ENCODE results near the gene NLRP13. TPM values are rescaled to one million over a fixed set of nuclear protein-coding genes. Genes with fewer than 3 reads are reported as not detected.
"Not testable (repeated sequence)": the region's sequence is repeated elsewhere in the genome, so short reads cannot be mapped to it uniquely, and the experiment has no call there.

NLRP13 gene
- total RNA-seq, 2 experiments from 2014 or later, result not detected

DNA sequence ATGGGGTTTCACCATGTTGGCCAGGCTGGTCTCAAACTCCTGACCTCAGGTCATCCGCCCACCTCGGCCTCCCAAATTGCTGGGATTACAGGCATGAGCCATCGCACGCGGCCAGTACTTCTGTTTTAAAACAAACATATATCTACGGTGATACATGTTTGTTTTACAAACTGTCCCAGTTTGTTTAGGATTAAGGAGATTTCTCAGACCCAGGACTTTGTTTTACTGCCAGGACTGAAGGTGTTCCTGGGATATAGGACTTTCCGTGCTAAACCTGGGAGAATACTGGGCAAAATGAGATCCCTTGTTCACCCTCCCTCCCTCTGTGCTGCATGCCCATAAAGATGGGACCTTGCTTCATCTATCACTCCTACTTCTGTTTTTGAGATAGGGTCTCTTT, 24.3 kb upstream of the NLRP13 start:
- no peaks in the 10 kb centered on the region for H3K27me3 Mint-ChIP-seq
- TF ChIP-seq, protein P1, sequence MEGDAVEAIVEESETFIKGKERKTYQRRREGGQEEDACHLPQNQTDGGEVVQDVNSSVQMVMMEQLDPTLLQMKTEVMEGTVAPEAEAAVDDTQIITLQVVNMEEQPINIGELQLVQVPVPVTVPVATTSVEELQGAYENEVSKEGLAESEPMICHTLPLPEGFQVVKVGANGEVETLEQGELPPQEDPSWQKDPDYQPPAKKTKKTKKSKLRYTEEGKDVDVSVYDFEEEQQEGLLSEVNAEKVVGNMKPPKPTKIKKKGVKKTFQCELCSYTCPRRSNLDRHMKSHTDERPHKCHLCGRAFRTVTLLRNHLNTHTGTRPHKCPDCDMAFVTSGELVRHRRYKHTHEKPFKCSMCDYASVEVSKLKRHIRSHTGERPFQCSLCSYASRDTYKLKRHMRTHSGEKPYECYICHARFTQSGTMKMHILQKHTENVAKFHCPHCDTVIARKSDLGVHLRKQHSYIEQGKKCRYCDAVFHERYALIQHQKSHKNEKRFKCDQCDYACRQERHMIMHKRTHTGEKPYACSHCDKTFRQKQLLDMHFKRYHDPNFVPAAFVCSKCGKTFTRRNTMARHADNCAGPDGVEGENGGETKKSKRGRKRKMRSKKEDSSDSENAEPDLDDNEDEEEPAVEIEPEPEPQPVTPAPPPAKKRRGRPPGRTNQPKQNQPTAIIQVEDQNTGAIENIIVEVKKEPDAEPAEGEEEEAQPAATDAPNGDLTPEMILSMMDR (IDR thresholded peaks at IDR 0.05), result no peak
- H3K36me3 ChIP-seq (ENCODE audit: insufficient read depth, low read length), result no peaks in the 10 kb centered on the region
- ATAC-seq (ENCODE audit: poor library complexity) (no peak), DNase-seq (no peak)
- no peak overlapping the region for H3K27ac Mint-ChIP-seq
- no peak overlapping the region for H3K4me3 Mint-ChIP-seq
- no peaks in the 10 kb centered on the region for H3K27me3 ChIP-seq (ENCODE audit: control insufficient read depth in 1 of 2, insufficient read depth in 2 of 2, low read length in 2 of 2)
- no peaks in the 10 kb centered on the region for H3K36me3 Mint-ChIP-seq (ENCODE audit: low read depth)
- POLR2A ChIA-PET, result no interaction called here
- intact Hi-C loops (cut with DNase I, micrococcal nuclease), result no loop called here
- no peak overlapping the region for H3K27ac ChIP-seq (ENCODE audit: low read depth in 1 of 2, low read length in 2 of 2)
- CTCF ChIA-PET, result no interaction called here
- H3K4me1 Mint-ChIP-seq (ENCODE audit: low read depth), result no peaks in the 10 kb centered on the region
- no peaks in the 10 kb centered on the region for H3K4me1 ChIP-seq (ENCODE audit: insufficient read depth, low read length)
- peaks cover 0 to 35% of the 10 kb centered on the region in 2 experiments for H3K9me3 ChIP-seq (ENCODE audit: control insufficient read depth in 1 of 2, insufficient read depth in 1 of 2, low read length in 2 of 2)
- H3K4me3 ChIP-seq (ENCODE audit: low read length), result no peak overlapping the region
- peaks cover 1% of the 10 kb centered on the region for H3K9me3 Mint-ChIP-seq

DNA sequence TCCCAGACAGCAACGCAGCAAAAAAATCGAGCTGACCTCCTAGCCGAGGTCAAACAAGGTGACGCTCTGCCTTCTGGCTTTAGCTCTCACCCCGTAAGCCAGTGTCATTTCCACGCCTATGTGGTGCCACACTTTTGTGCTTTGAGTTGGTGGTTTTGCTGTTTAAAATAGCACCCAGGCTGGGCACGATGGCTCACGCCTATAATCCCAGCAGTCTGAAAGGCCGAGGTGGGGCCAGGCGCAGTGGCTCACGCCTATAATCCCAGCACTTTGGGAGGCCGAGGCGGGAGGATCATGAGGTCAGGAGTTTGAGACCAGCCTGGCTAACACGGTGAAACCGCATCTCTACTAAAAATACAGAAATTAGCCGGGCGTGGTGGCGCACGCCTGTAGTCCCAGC, 18.4 kb upstream of the NLRP13 start:
- H3K4me3 Mint-ChIP-seq, POLR2A ChIA-PET, DNase-seq: not testable (repeated sequence)

DNA sequence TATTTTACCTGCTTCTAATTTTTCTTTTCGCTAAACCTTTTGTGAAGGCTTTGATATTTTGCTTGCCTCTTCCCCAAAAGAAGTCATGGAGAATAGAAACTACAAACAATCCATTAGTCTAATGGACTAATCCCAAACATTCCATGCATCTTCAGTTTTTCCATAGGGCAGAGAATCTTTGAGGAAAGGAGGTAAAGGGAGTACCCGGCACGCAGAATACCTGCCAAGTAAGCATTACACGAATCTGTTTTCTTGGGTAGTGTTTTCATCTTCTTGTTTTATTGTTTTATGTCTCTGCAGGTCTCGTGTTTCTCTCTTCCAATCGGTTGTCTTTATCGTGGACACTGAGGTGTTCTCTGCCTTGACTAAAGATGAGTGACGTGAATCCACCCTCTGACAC, 15.4 kb upstream of the NLRP13 start, which contains the start of gene NLRP8:
Gene NLRP8, plus strand, starts transcription at position 301 of the 400 bp plus-strand sequence.
- intact Hi-C loops (cut with DNase I, micrococcal nuclease), result no loop called here
- CTCF ChIA-PET, result no interaction called here
- DNase-seq, result no peak
- Mint-ChIP-seq H3K27me3 (no peaks in the 10 kb centered on the region), H3K4me1 (ENCODE audit: low read depth) (no peaks in the 10 kb centered on the region), H3K4me3 (no peak within 1 kb of the TSS), H3K36me3 (ENCODE audit: low read depth) (no peaks in the 10 kb centered on the region), H3K9me3 (peaks cover 10% of the 10 kb centered on the region), H3K27ac (no peak within 1 kb of the TSS)
- H3K36me3 ChIP-seq (ENCODE audit: insufficient read depth, low read length), result no peaks in the 10 kb centered on the region
- H3K27ac ChIP-seq (ENCODE audit: low read depth in 1 of 2, low read length in 2 of 2), result no peak within 1 kb of the TSS
- POLR2A ChIA-PET, result no interaction called here
- no peak within 1 kb of the TSS for H3K4me3 ChIP-seq (ENCODE audit: low read length)
- TF ChIP-seq, protein P1 (IDR thresholded peaks at IDR 0.05), result no peak
- no peak for ATAC-seq (ENCODE audit: poor library complexity)
- no peaks in the 10 kb centered on the region for H3K4me1 ChIP-seq (ENCODE audit: insufficient read depth, low read length)
- H3K9me3 ChIP-seq (ENCODE audit: control insufficient read depth in 1 of 2, insufficient read depth in 1 of 2, low read length in 2 of 2), result peaks cover 0 to 31% of the 10 kb centered on the region in 2 experiments
- H3K27me3 ChIP-seq (ENCODE audit: control insufficient read depth in 1 of 2, insufficient read depth in 2 of 2, low read length in 2 of 2), result peaks cover 0 to 2% of the 10 kb centered on the region in 2 experiments

More for the DNA sequence above, 18.4 kb upstream of the NLRP13 start:
- H3K27ac ChIP-seq (ENCODE audit: low read depth in 1 of 2, low read length in 2 of 2); H3K36me3 Mint-ChIP-seq (ENCODE audit: low read depth); intact Hi-C loops (cut with DNase I, micrococcal nuclease); H3K4me1 ChIP-seq (ENCODE audit: insufficient read depth, low read length); ATAC-seq (ENCODE audit: poor library complexity); H3K4me1 Mint-ChIP-seq (ENCODE audit: low read depth); H3K36me3 ChIP-seq (ENCODE audit: insufficient read depth, low read length); H3K4me3 ChIP-seq (ENCODE audit: low read length); H3K9me3 Mint-ChIP-seq; CTCF ChIA-PET; H3K27me3 ChIP-seq (ENCODE audit: control insufficient read depth in 1 of 2, insufficient read depth in 2 of 2, low read length in 2 of 2); H3K27ac Mint-ChIP-seq; H3K27me3 Mint-ChIP-seq: not testable (repeated sequence)
- H3K9me3 ChIP-seq (ENCODE audit: control insufficient read depth in 1 of 2, insufficient read depth in 1 of 2, low read length in 2 of 2), result peaks cover 0 to 44% of the 10 kb centered on the region in 2 experiments

DNA sequence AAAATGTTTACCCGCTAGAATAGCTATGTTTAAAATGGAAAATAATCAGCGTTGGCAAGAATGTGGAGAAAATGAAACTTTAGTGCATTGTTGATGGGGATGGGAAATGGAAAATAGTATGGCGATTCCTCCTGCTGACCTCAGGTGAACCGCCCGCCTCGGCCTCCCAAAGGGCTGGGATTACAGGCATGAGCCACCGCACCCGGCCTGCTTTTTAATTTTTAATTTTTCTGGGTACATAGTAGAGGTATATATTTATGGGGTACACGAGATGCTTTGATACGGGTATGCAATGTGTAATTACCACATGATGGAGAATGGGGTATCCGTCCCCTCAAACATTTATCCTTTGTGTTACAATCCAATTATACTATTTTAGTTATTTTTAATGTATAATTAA, 8.2 kb upstream of the NLRP13 start:
- Histone ChIP-seq H3K36me3 (ENCODE audit: insufficient read depth, low read length) (no peaks in the 10 kb centered on the region), H3K27ac (ENCODE audit: low read depth in 1 of 2, low read length in 2 of 2) (no peak overlapping the region), H3K27me3 (ENCODE audit: control insufficient read depth in 1 of 2, insufficient read depth in 2 of 2, low read length in 2 of 2) (no peaks in the 10 kb centered on the region), H3K4me1 (ENCODE audit: insufficient read depth, low read length) (no peaks in the 10 kb centered on the region), H3K9me3 (ENCODE audit: control insufficient read depth in 1 of 2, insufficient read depth in 1 of 2, low read length in 2 of 2) (peaks cover 0 to 20% of the 10 kb centered on the region in 2 experiments), H3K4me3 (ENCODE audit: low read length) (no peak overlapping the region)
- ATAC-seq (ENCODE audit: poor library complexity) (no peak), DNase-seq (no peak)
- TF ChIP-seq, protein P1 (IDR thresholded peaks at IDR 0.05), result no peak
- H3K27ac Mint-ChIP-seq, result no peak overlapping the region
- H3K4me3 Mint-ChIP-seq, result no peak overlapping the region
- POLR2A ChIA-PET, result no interaction called here
- H3K4me1 Mint-ChIP-seq (ENCODE audit: low read depth), result no peaks in the 10 kb centered on the region
- intact Hi-C loops (cut with DNase I, micrococcal nuclease), result no loop called here
- CTCF ChIA-PET, result no interaction called here
- no peaks in the 10 kb centered on the region for H3K36me3 Mint-ChIP-seq (ENCODE audit: low read depth)
- no peaks in the 10 kb centered on the region for H3K27me3 Mint-ChIP-seq
- peaks cover 8% of the 10 kb centered on the region for H3K9me3 Mint-ChIP-seq
